ENCODE measurements around the gene SLC1A2. TPM values are rescaled to one million over a fixed set of nuclear protein-coding genes. Genes with fewer than 3 reads are reported as not detected.

The SLC1A2 gene
- total and polyA plus RNA-seq, 2 of the 4 experiments (the other 2 are of a cell fraction): 0.15 to 0.54 TPM

GRCh38 chr11:35247863-35248262 is 171.5 kb downstream of the SLC1A2 start:
- Histone ChIP-seq H3K4me2 (ENCODE audit: low read depth, low read length) (no peak overlapping the region), H3K23ac (ENCODE audit: low read depth, low read length) (no peak overlapping the region), H2BK15ac (ENCODE audit: low read depth, low read length) (no peak overlapping the region), H3K9me3 (ENCODE audit: control insufficient read depth, insufficient read depth, low read length) (no peaks in the 10 kb centered on the region; the same call in 1 of the 2 replicates), H4K91ac (ENCODE audit: insufficient read depth, low read depth, low read length) (peak overlapping the region; percentile 28; the same call in 1 of the 2 replicates), H3K56ac (ENCODE audit: extremely low read depth, insufficient read depth, low read length) (no peak overlapping the region), H4K5ac (ENCODE audit: low read depth, low read length) (no peak overlapping the region), H2BK120ac (ENCODE audit: low read depth, low read length) (no peak overlapping the region), H3K36me3 (ENCODE audit: control insufficient read depth, insufficient read depth, low read length) (no peaks in the 10 kb centered on the region), H3K14ac (replicated peaks; ENCODE audit: low read depth, low read length) (no peak overlapping the region), H3K79me1 (ENCODE audit: low read depth in 1 of 2, low read length in 2 of 2) (no peaks in the 10 kb centered on the region), H3K9ac (ENCODE audit: low read depth, low read length) (no peak overlapping the region), H2AK9ac (replicated peaks; ENCODE audit: low read depth, low read length, poor library complexity) (no peak overlapping the region), H4K8ac (ENCODE audit: low read depth in 2 of 2, low read length in 2 of 2) (no peak overlapping the region), H2AFZ (replicated peaks; ENCODE audit: low read length, poor library complexity) (no peak overlapping the region), H2BK5ac (ENCODE audit: low read depth, low read length, poor library complexity, severe bottlenecking) (no peak overlapping the region), H2BK20ac (ENCODE audit: low read depth, low read length) (no peak overlapping the region), H3K27me3 (ENCODE audit: control insufficient read depth, insufficient read depth, low read length) (no peaks in the 10 kb centered on the region), H3K9me1 (ENCODE audit: insufficient read depth, low read length) (peaks cover 5% of the 10 kb centered on the region; the same call in 1 of the 2 replicates), H3K4me1 (ENCODE audit: control insufficient read depth, insufficient read depth, low read length) (peaks cover 4% of the 10 kb centered on the region; the same call in 1 of the 2 replicates), H4K20me1 (ENCODE audit: insufficient read depth, low read length) (no peaks in the 10 kb centered on the region), H3K4me3 (ENCODE audit: insufficient read depth, low read depth, low read length) (no peak overlapping the region), H3K18ac (ENCODE audit: low read depth, low read length) (no peak overlapping the region), H3K4ac (ENCODE audit: low read depth, low read length) (no peak overlapping the region), H3K27ac (ENCODE audit: insufficient read depth, low read length) (no peak overlapping the region), H2AK5ac (ENCODE audit: low read depth, low read length) (no peak overlapping the region)
- no TSS peak for BruUV-seq (replicated peaks)
- dilution Hi-C loops (cut with HindIII; ENCODE audit: low sequenced_read_pairs, unreplicated experiment): no loop called here
- ATAC-seq (ENCODE audit: low read depth): no peak
- in situ Hi-C loops (cut with MboI; ENCODE audit: low sequenced_read_pairs): no loop called here
- 100% methylated on average over 1 of the region's 3 CpGs; no CpG with 5 or more reads in 1 of the 2 experiments for WGBS, 2 experiments (ENCODE audit: extremely low coverage in 2 of 2, insufficient read length in 1 of 2)
- ChIA-PET POLR2A (ENCODE audit: unreplicated experiment) (no interaction called here), CTCF (no interaction called here)
- no peak for DNase-seq
- intact Hi-C loops (cut with micrococcal nuclease): no loop called here
- TF ChIP-seq NFE2L2 (IDR thresholded peaks at IDR 0.05; ENCODE audit: low read depth, low read length): no peak
- TF ChIP-seq CHD1 (IDR thresholded peaks at IDR 0.05; ENCODE audit: low read depth, low read length): no peak
- no peak for TF ChIP-seq RCOR1 (IDR thresholded peaks at IDR 0.05; ENCODE audit: insufficient replicate concordance, low read length)
- no peak for TF ChIP-seq MAFK (IDR thresholded peaks at IDR 0.05; ENCODE audit: low read depth, low read length)
- TF ChIP-seq RFX5 (IDR thresholded peaks at IDR 0.05; ENCODE audit: low read depth, low read length): no peak

Measured in IMR-90 (cell line).